MM.1S (cell line): ENCODE data around the gene ARHGEF7.

ENCODE experiments used
- CTCF ChIP-seq: fragments of 300-600 bp; sonication (generic); IDR thresholded peaks from 2 replicates; pipeline ENCODE4 v1.5.1; 2016; ENCODE audit warnings: antibody characterized with exemption, low read length, mixed read lengths
- EZH2 ChIP-seq: fragments of 300-600 bp; sonication (generic); optimal IDR thresholded peaks from 2 replicates; pipeline ENCODE3; 2017; ENCODE audit warnings: low read depth, mild to moderate bottlenecking, antibody characterized with exemption, low read length, mixed read lengths
- EZH2phosphoT487 ChIP-seq: fragments of 300-600 bp; sonication (generic); IDR thresholded peaks from 2 replicates; pipeline ENCODE4 v1.6.1; 2018; ENCODE audit warnings: antibody characterized with exemption, low read length

GRCh38 chr13:111123221-111123620 lies 8.1 kb downstream of the ARHGEF7 start:
- TF ChIP-seq CTCF = no peak
- no peak for TF ChIP-seq EZH2phosphoT487
- TF ChIP-seq EZH2 = no peak
